Stromal cell of bone marrow (primary cell): ENCODE results near the gene CLRN1.

Source experiments
- DNase-seq: peaks from one replicate; pipeline ENCODE4 v3.0.0-alpha.2; 2012; ENCODE audit warnings: low read depth

CLRN1 gene

GRCh38 chr3:150975992-150976368 is 3.5 kb upstream of the CLRN1 start:
- no peak for DNase-seq

- no peak for DNase-seq
Measured at GRCh38 chr3:150975086-150975991, 2.8 kb upstream of the CLRN1 start.

- DNase-seq = peak; percentile 45
Measured at GRCh38 chr3:150970665-150971324, 1.7 kb downstream of the CLRN1 start.

GRCh38 chr3:150968341-150969035 is 4.0 kb downstream of the CLRN1 start:
- no peak for DNase-seq

- peak; percentile 10 for DNase-seq
Measured at GRCh38 chr3:150965436-150965835, 7.1 kb downstream of the CLRN1 start.

GRCh38 chr3:150961949-150962348 is 10.6 kb downstream of the CLRN1 start:
- DNase-seq = no peak

- DNase-seq = no peak
Measured at GRCh38 chr3:150960708-150961684, 11.5 kb downstream of the CLRN1 start.

GRCh38 chr3:150958683-150959082 is 13.8 kb downstream of the CLRN1 start:
- no peak for DNase-seq

GRCh38 chr3:150956376-150956775 is 16.2 kb downstream of the CLRN1 start:
- DNase-seq = peak; percentile 33

GRCh38 chr3:150951923-150952322 is 20.6 kb downstream of the CLRN1 start:
- no peak for DNase-seq

- peak; percentile 61 for DNase-seq
Measured at GRCh38 chr3:150945226-150946032, 27.1 kb downstream of the CLRN1 start.

- no peak for DNase-seq
Measured at GRCh38 chr3:150942221-150942620, 30.3 kb downstream of the CLRN1 start.

- DNase-seq = no peak
Measured at GRCh38 chr3:150936693-150937092, 35.8 kb downstream of the CLRN1 start.

- peak; percentile 18 for DNase-seq
Measured at GRCh38 chr3:150933473-150933995, 39.0 kb downstream of the CLRN1 start.

GRCh38 chr3:150931745-150932144 is 40.8 kb downstream of the CLRN1 start:
- no peak for DNase-seq

- no peak for DNase-seq
Measured at GRCh38 chr3:150930839-150931238, 41.7 kb downstream of the CLRN1 start.

GRCh38 chr3:150928234-150928633 is 44.3 kb downstream of the CLRN1 start:
- no peak for DNase-seq

- no peak for DNase-seq
Measured at GRCh38 chr3:150926328-150926727, 46.2 kb downstream of the CLRN1 start.

- DNase-seq = no peak
Measured at GRCh38 chr3:150925751-150926201, 46.8 kb downstream of the CLRN1 start.

GRCh38 chr3:150922611-150923010 is 49.9 kb downstream of the CLRN1 start:
- DNase-seq = no peak
